HepG2 (cell line): ENCODE data around the gene MAP2K7. TPM values are rescaled to one million over a fixed set of nuclear protein-coding genes. Genes with fewer than 3 reads are reported as not detected.
A peak's percentile ranks its signal among the peaks of the same experiment; 100 is the strongest.

ENCODE experiments used
- ATF1 ChIP-seq: IDR thresholded peaks from 2 replicates; pipeline ENCODE4 v1.6.1; 2016; ENCODE audit warnings: mild to moderate bottlenecking, control low read depth
- ERF ChIP-seq: IDR thresholded peaks from 2 replicates; pipeline ENCODE4 v1.6.1; 2018; ENCODE audit warnings: missing biosample characterization, missing genetic modification reagents
- GFI1 ChIP-seq: sonication (generic); formaldehyde crosslinking; IDR thresholded peaks from 2 replicates; pipeline ENCODE4 v1.5.0; 2020; ENCODE audit warnings: missing genetic modification reagents, mild to moderate bottlenecking, borderline replicate concordance
- GPN1 ChIP-seq: sonication (generic); formaldehyde crosslinking; IDR thresholded peaks from 2 replicates; pipeline ENCODE4 v1.5.1; 2020; ENCODE audit warnings: missing genetic modification reagents, borderline replicate concordance
- IRF2 ChIP-seq: IDR thresholded peaks from 2 replicates; pipeline ENCODE4 v1.6.1; 2018; ENCODE audit warnings: missing genetic modification reagents, missing compliant biosample characterization
- JDP2 ChIP-seq: sonication (generic); formaldehyde crosslinking; IDR thresholded peaks from 2 replicates; pipeline ENCODE4 v1.8.1; 2022; ENCODE audit warnings: missing genetic modification reagents, borderline replicate concordance
- MTF1 ChIP-seq: sonication (generic); formaldehyde crosslinking; IDR thresholded peaks from 2 replicates; pipeline ENCODE4 v1.5.0; 2020; ENCODE audit warnings: missing genetic modification reagents
- MYC ChIP-seq: sonication (generic); formaldehyde crosslinking; IDR thresholded peaks from 2 replicates; pipeline ENCODE4 v1.9.0; 2021; ENCODE audit warnings: missing genetic modification reagents, borderline replicate concordance
- POGZ ChIP-seq: sonication (generic); formaldehyde crosslinking; IDR thresholded peaks from 2 replicates; pipeline ENCODE4 v1.4.0; 2020; ENCODE audit warnings: mild to moderate bottlenecking, missing genetic modification reagents
- POLR2G ChIP-seq: fragments of 200-400 bp; formaldehyde crosslinking; IDR thresholded peaks from 2 replicates; pipeline ENCODE4 v1.6.1; 2018; ENCODE audit warnings: mild to moderate bottlenecking, low read depth, low read length, moderate library complexity
- SCMH1 ChIP-seq: sonication (generic); formaldehyde crosslinking; IDR thresholded peaks from 2 replicates; pipeline ENCODE4 v1.9.0; 2021; ENCODE audit warnings: missing genetic modification reagents, mild to moderate bottlenecking, borderline replicate concordance
- SIN3B ChIP-seq: fragments of 150-350 bp; IDR thresholded peaks from 2 replicates; pipeline ENCODE4 v1.6.1; 2014; ENCODE audit warnings: low read length
- SRSF1 ChIP-seq: fragments of 200-400 bp; formaldehyde crosslinking; optimal IDR thresholded peaks from 2 replicates; pipeline ENCODE3; 2017; ENCODE audit warnings: mild to moderate bottlenecking, low read depth, low read length, moderate library complexity
- WIZ ChIP-seq: sonication (generic); formaldehyde crosslinking; IDR thresholded peaks from 2 replicates; pipeline ENCODE4 v1.5.1; 2020; ENCODE audit warnings: mild to moderate bottlenecking, missing genetic modification reagents
- ZKSCAN8 ChIP-seq: IDR thresholded peaks from 2 replicates; pipeline ENCODE4 v1.6.1; 2016; ENCODE audit warnings: borderline replicate concordance, missing genetic modification reagents, missing compliant biosample characterization
- ZNF10 ChIP-seq: sonication (generic); formaldehyde crosslinking; IDR thresholded peaks from 2 replicates; pipeline ENCODE4 v1.4.0; 2020; ENCODE audit warnings: mild to moderate bottlenecking, low read depth, missing genetic modification reagents, borderline replicate concordance
- ZNF224 ChIP-seq: sonication (generic); formaldehyde crosslinking; IDR thresholded peaks from 2 replicates; pipeline ENCODE4 v1.5.0; 2020; ENCODE audit warnings: mild to moderate bottlenecking, missing genetic modification reagents
- ZNF253 ChIP-seq: sonication (generic); formaldehyde crosslinking; IDR thresholded peaks from 2 replicates; pipeline ENCODE4 v1.8.0; 2022; ENCODE audit warnings: mild to moderate bottlenecking, missing genetic modification reagents, borderline replicate concordance
- ZNF333 ChIP-seq: sonication (generic); formaldehyde crosslinking; IDR thresholded peaks from 2 replicates; pipeline ENCODE4 v1.4.0; 2020; ENCODE audit warnings: mild to moderate bottlenecking, missing genetic modification reagents, borderline replicate concordance
- ZNF33B ChIP-seq: sonication (generic); formaldehyde crosslinking; IDR thresholded peaks from 2 replicates; pipeline ENCODE4 v1.5.1; 2020; ENCODE audit warnings: mild to moderate bottlenecking, missing genetic modification reagents
- ZNF644 ChIP-seq: IDR thresholded peaks from 2 replicates; pipeline ENCODE4 v1.6.1; 2016; ENCODE audit warnings: low read depth
- polyA plus RNA-seq, 8 experiments: library from polyadenylated mRNA; depleted of rRNA in 3 of 8; stranded (reverse) in 7 of 8; unstranded in 1 of 8; fragments of >200 nt; fragmentation: Illumina TruSeq in 4 of 8; extraction: Trizol in 4 of 8; gene quantifications; 2 replicates each; pipeline versions ENCODE4 v1.2.1 to v1.2.3, GENCODE V29; 2011 to 2016; ENCODE audit warnings: low read depth in 4 of 8, missing spikeins in 1 of 8, mixed read lengths in 1 of 8; ENCODE audit not compliant: insufficient read depth in 1 of 8
- total RNA-seq, 5 experiments: library from RNA; depleted of rRNA; stranded (reverse); fragments of >200 nt; fragmentation: Illumina TruSeq; extraction: Trizol; gene quantifications; 2 replicates each; pipeline ENCODE4 v1.2.3, GENCODE V29; 2016; ENCODE audit warnings: low read depth in 1 of 5
- TF ChIP-seq, protein P1 (sequence below): sonication (generic); formaldehyde crosslinking; IDR thresholded peaks from 2 replicates; pipeline ENCODE4 v1.9.0; 2021; ENCODE audit warnings: missing genetic modification reagents, borderline replicate concordance
- TF ChIP-seq, protein P2 (sequence below): sonication (generic); formaldehyde crosslinking; IDR thresholded peaks from 2 replicates; pipeline ENCODE4 v1.9.0; 2022; ENCODE audit warnings: low read depth, missing genetic modification reagents
- TF ChIP-seq, protein P3 (sequence below): sonication (generic); formaldehyde crosslinking; IDR thresholded peaks from 2 replicates; pipeline ENCODE4 v1.4.0; 2020; ENCODE audit warnings: mild to moderate bottlenecking, missing genetic modification reagents

Gene MAP2K7
- total and polyA plus RNA-seq, 2 of the 13 experiments (the other 11 are each of a cell fraction or from before 2014, with no cell fraction given), result 9.0 to 10.8 TPM

DNA sequence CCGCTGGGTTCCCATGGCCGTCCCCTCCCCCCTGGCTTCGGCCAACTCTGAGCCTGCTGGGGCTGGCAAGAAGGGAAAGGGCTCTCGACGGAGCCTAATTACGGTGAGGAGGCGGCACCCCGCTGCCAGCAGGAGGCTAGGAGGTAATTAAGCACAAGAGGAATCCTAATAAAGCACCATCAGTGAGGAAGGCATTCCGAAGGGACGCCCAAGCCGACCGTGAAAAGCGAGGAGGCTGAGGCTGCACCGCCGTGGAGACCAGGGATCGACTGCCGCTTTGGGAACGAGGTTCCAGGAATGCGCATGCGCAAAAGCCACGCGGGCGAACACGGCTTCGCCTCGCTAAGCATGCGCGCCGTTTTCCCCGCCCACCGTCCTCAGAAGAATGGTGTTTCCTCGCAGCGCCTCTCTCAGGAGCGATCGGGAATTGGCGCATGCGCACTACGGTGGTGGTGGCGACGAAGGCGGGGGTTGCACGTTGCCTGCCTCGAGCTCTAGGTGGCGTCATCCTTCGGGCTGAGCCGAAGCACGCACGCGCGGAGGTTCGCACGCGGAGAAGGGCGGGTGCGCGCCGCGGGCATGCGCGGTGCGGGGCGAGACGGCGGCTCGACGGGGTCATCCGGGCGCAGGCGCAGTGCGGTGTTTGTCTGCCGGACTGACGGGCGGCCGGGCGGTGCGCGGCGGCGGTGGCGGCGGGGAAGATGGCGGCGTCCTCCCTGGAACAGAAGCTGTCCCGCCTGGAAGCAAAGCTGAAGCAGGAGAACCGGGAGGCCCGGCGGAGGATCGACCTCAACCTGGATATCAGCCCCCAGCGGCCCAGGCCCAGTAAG, at the start of gene MAP2K7 (continued):
- no peak for TF ChIP-seq MTF1 (CRISPR knock-in tag)
- peak; percentile 84 for TF ChIP-seq ZNF33B (CRISPR knock-in tag)
- TF ChIP-seq ATF1 (CRISPR knock-in tag), result no peak
- peak; percentile 98 for TF ChIP-seq ERF
- TF ChIP-seq WIZ, result peak; percentile 95
- TF ChIP-seq POLR2G, result peak; percentile 97
- peak; percentile 71; the same call in 1 of the 2 replicates for TF ChIP-seq ZNF253
- TF ChIP-seq SCMH1 (CRISPR knock-in tag), result no peak
- no peak for TF ChIP-seq ZNF333
- TF ChIP-seq GPN1, result no peak; the same call in 1 of the 2 replicates
- TF ChIP-seq SIN3B, result no peak
- TF ChIP-seq IRF2 (CRISPR knock-in tag), result peak; percentile 86; the same call in 1 of the 2 replicates
- no peak; the same call in 1 of the 2 replicates for TF ChIP-seq JDP2 (CRISPR knock-in tag)
- no peak for TF ChIP-seq ZKSCAN8 (CRISPR knock-in tag)
- TF ChIP-seq ZNF644, result no peak
- TF ChIP-seq ZNF224 (CRISPR knock-in tag), result peak; percentile 84; the same call in 1 of the 2 replicates
- peak; percentile 69 for TF ChIP-seq GFI1 (CRISPR knock-in tag)
- TF ChIP-seq, protein P1, sequence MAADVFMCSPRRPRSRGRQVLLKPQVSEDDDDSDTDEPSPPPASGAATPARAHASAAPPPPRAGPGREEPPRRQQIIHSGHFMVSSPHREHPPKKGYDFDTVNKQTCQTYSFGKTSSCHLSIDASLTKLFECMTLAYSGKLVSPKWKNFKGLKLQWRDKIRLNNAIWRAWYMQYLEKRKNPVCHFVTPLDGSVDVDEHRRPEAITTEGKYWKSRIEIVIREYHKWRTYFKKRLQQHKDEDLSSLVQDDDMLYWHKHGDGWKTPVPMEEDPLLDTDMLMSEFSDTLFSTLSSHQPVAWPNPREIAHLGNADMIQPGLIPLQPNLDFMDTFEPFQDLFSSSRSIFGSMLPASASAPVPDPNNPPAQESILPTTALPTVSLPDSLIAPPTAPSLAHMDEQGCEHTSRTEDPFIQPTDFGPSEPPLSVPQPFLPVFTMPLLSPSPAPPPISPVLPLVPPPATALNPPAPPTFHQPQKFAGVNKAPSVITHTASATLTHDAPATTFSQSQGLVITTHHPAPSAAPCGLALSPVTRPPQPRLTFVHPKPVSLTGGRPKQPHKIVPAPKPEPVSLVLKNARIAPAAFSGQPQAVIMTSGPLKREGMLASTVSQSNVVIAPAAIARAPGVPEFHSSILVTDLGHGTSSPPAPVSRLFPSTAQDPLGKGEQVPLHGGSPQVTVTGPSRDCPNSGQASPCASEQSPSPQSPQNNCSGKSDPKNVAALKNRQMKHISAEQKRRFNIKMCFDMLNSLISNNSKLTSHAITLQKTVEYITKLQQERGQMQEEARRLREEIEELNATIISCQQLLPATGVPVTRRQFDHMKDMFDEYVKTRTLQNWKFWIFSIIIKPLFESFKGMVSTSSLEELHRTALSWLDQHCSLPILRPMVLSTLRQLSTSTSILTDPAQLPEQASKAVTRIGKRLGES (CRISPR knock-in tag), result no peak
- no peak for TF ChIP-seq ZNF10 (CRISPR knock-in tag)
- TF ChIP-seq, protein P2, sequence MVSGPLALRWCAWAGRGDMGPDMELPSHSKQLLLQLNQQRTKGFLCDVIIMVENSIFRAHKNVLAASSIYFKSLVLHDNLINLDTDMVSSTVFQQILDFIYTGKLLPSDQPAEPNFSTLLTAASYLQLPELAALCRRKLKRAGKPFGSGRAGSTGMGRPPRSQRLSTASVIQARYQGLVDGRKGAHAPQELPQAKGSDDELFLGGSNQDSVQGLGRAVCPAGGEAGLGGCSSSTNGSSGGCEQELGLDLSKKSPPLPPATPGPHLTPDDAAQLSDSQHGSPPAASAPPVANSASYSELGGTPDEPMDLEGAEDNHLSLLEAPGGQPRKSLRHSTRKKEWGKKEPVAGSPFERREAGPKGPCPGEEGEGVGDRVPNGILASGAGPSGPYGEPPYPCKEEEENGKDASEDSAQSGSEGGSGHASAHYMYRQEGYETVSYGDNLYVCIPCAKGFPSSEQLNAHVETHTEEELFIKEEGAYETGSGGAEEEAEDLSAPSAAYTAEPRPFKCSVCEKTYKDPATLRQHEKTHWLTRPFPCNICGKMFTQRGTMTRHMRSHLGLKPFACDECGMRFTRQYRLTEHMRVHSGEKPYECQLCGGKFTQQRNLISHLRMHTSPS, result no peak
- TF ChIP-seq, protein P3, sequence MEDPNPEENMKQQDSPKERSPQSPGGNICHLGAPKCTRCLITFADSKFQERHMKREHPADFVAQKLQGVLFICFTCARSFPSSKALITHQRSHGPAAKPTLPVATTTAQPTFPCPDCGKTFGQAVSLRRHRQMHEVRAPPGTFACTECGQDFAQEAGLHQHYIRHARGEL (CRISPR knock-in tag), result no peak
- peak; percentile 97 for TF ChIP-seq MYC (CRISPR knock-in tag)
- peak; percentile 90 for TF ChIP-seq SRSF1
- no peak for TF ChIP-seq POGZ
